ENCODE data around the gene C4BPA.

C4BPA gene

GRCh38 chr1:207067665-207068064 lies 36.4 kb upstream of the C4BPA start:
- POLR2A ChIA-PET (ENCODE audit: low non-redundant PET): no interaction called here
- no peak overlapping the region for H3K27ac ChIP-seq
- no peak for DNase-seq (ENCODE audit: low spot score)
- CTCF ChIA-PET: no interaction called here
- TF ChIP-seq CTCF (conservative IDR thresholded peaks at IDR 0.05; ENCODE audit: low read depth): no peak

GRCh38 chr1:207069061-207069460 lies 35.0 kb upstream of the C4BPA start:
- no peak for TF ChIP-seq CTCF (conservative IDR thresholded peaks at IDR 0.05; ENCODE audit: low read depth)
- POLR2A ChIA-PET (ENCODE audit: low non-redundant PET): no interaction called here
- CTCF ChIA-PET: interaction anchor here (1.4 kb wide), 1 partner anchor 20 kb away, joined by 3 read pairs; no protein-coding TSS in a partner anchor
- no peak for DNase-seq (ENCODE audit: low spot score)
- H3K27ac ChIP-seq: no peak overlapping the region

- no peak for TF ChIP-seq CTCF (conservative IDR thresholded peaks at IDR 0.05; ENCODE audit: low read depth)
- POLR2A ChIA-PET (ENCODE audit: low non-redundant PET): no interaction called here
- CTCF ChIA-PET: interaction anchor here (0.6 to 1.4 kb wide), 2 partner anchors 21 to 800 kb away, joined by 3 to 4 read pairs; no protein-coding TSS in a partner anchor
- peak overlapping the region; percentile 4; the same call in 1 of the 2 replicates for H3K27ac ChIP-seq
- no peak for DNase-seq (ENCODE audit: low spot score)
Observed at GRCh38 chr1:207069858-207070506, 34.1 kb upstream of the C4BPA start.

GRCh38 chr1:207070811-207071210 lies 33.2 kb upstream of the C4BPA start:
- no peak for TF ChIP-seq CTCF (conservative IDR thresholded peaks at IDR 0.05; ENCODE audit: low read depth)
- CTCF ChIA-PET: interaction anchor here (1.2 kb wide), 1 partner anchor 334 kb away, joined by 5 read pairs; no protein-coding TSS in a partner anchor
- no peak for DNase-seq (ENCODE audit: low spot score)
- H3K27ac ChIP-seq: no peak overlapping the region
- POLR2A ChIA-PET (ENCODE audit: low non-redundant PET): no interaction called here

- H3K27ac ChIP-seq: no peak overlapping the region
- POLR2A ChIA-PET (ENCODE audit: low non-redundant PET): no interaction called here
- TF ChIP-seq CTCF (conservative IDR thresholded peaks at IDR 0.05; ENCODE audit: low read depth): no peak
- CTCF ChIA-PET: interaction anchor here (0.5 to 1.2 kb wide), 4 partner anchors 9 to 333 kb away, joined by 4 to 5 read pairs (median 4); no protein-coding TSS in a partner anchor
- DNase-seq (ENCODE audit: low spot score): no peak
Observed at GRCh38 chr1:207071426-207071825, 32.6 kb upstream of the C4BPA start.

DNA sequence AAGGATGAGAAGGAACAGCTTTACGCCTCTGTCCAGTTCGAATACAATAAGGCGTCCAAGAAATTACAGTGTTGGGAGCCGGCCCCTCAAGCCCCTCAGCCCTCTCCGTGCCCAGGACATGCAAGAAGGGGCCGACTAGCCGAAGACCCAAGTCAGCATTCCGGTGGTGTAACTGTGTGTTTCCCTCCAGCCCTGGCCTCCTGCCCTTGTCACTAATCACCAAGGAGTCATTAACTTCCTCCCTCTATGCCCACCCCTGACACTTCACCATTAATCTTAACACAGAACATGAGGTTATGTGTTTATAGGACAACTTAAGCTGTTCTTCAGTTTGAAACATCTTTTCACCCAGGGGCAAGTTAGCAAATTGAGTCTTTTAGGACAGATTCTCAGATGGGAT lies 31.8 kb upstream of the C4BPA start:
- POLR2A ChIA-PET (ENCODE audit: low non-redundant PET): no interaction called here
- TF ChIP-seq CTCF (conservative IDR thresholded peaks at IDR 0.05; ENCODE audit: low read depth): no peak
- no peak for DNase-seq (ENCODE audit: low spot score)
- peak overlapping the region; percentile 36; the same call in 1 of the 2 replicates for H3K27ac ChIP-seq
- CTCF ChIA-PET: interaction anchor here (0.5 to 1.2 kb wide), 3 partner anchors 91 to 333 kb away, joined by 4 to 5 read pairs (median 4); no protein-coding TSS in a partner anchor

Data from RWPE1 (cell line).